Body of pancreas (tissue), 4 donors: ENCODE results near the gene LYSMD4.

Experiments
- CTCF ChIP-seq, 7 experiments: fragments of 450-650 bp in 4 of 7; fragments of 200-600 bp in 3 of 7; sonication (generic) in 3 of 7; IDR thresholded peaks; one replicate each; pipeline ENCODE4 v1.5.1; 2016 to 2019; ENCODE audit warnings: antibody characterized with exemption in 7 of 7
- POLR2A ChIP-seq, 3 donors: fragments of 450-650 bp; IDR thresholded peaks; one replicate each; pipeline ENCODE4 v1.6.1; 2016; ENCODE audit warnings: antibody characterized with exemption in 3 of 3, mild to moderate bottlenecking in 2 of 3

GRCh38 chr15:99728916-99729315, 4.3 kb downstream of the LYSMD4 start:
- TF ChIP-seq CTCF (IDR thresholded peaks at IDR 0.05), result no peak
- no peak for TF ChIP-seq POLR2A (IDR thresholded peaks at IDR 0.05)
